Subcutaneous adipose tissue (tissue), 4 donors: Measurements from ENCODE around the gene MYZAP. TPM values are rescaled to one million over a fixed set of nuclear protein-coding genes. Genes with fewer than 3 reads are reported as not detected.

Experiments
- CTCF ChIP-seq: fragments of 450-650 bp; IDR thresholded peaks from one replicate; pipeline ENCODE4 v1.5.1; 2016; ENCODE audit warnings: low read depth, mild to moderate bottlenecking, control low read depth, antibody characterized with exemption, moderate library complexity
- total RNA-seq, 4 donors: library from RNA; depleted of rRNA; stranded (reverse); fragments of >200 nt; gene quantifications; one replicate each; pipeline ENCODE4 v1.1.0, GENCODE V29; 2016

The MYZAP gene
- total RNA-seq, 4 donors from 2014 or later = 22.5 to 31.8 (median 28.3) TPM

- no peak for TF ChIP-seq CTCF
Measured at GRCh38 chr15:57549935-57550334, 41.8 kb upstream of the MYZAP start.

- TF ChIP-seq CTCF = no peak
Measured at GRCh38 chr15:57550640-57551039, 41.1 kb upstream of the MYZAP start.

GRCh38 chr15:57551715-57552677 lies 39.7 kb upstream of the MYZAP start:
- no peak for TF ChIP-seq CTCF

GRCh38 chr15:57552678-57553334 lies 38.9 kb upstream of the MYZAP start:
- TF ChIP-seq CTCF = no peak

- no peak for TF ChIP-seq CTCF
Measured at GRCh38 chr15:57553526-57553925, 38.2 kb upstream of the MYZAP start.

- TF ChIP-seq CTCF = no peak
Measured at GRCh38 chr15:57554063-57554811, 37.5 kb upstream of the MYZAP start.

- TF ChIP-seq CTCF = no peak
Measured at GRCh38 chr15:57554812-57555179, 36.9 kb upstream of the MYZAP start.
